Osteocyte (in vitro differentiated cells): ENCODE results near the gene MPHOSPH10. TPM values are rescaled to one million over a fixed set of nuclear protein-coding genes. Genes with fewer than 3 reads are reported as not detected.
"Not testable (repeated sequence)": the region's sequence is repeated elsewhere in the genome, so short reads cannot be mapped to it uniquely, and the experiment has no call there.

Experiments
- DNase-seq: peaks from one replicate; pipeline ENCODE4 v3.0.0; 2021; ENCODE audit warnings: mixed read lengths; ENCODE audit not compliant: unreplicated experiment; ENCODE audit errors: extremely low spot score
- H3K27ac Mint-ChIP-seq: one replicate; pipeline ENCODE4 v1.8.0; 2021; ENCODE audit warnings: mild to moderate bottlenecking, mixed read lengths; ENCODE audit not compliant: unreplicated experiment
- H3K27me3 Mint-ChIP-seq: one replicate; pipeline ENCODE4 v1.8.0; 2021; ENCODE audit warnings: mixed read lengths; ENCODE audit not compliant: unreplicated experiment
- H3K36me3 Mint-ChIP-seq: one replicate; pipeline ENCODE4 v1.8.0; 2021; ENCODE audit warnings: mixed read lengths; ENCODE audit not compliant: unreplicated experiment
- H3K4me1 Mint-ChIP-seq: one replicate; pipeline ENCODE4 v1.8.0; 2021; ENCODE audit warnings: mixed read lengths; ENCODE audit not compliant: unreplicated experiment
- H3K4me3 Mint-ChIP-seq: one replicate; pipeline ENCODE4 v1.8.0; 2021; ENCODE audit warnings: mild to moderate bottlenecking, moderate library complexity, mixed read lengths; ENCODE audit not compliant: unreplicated experiment
- H3K9me3 Mint-ChIP-seq: one replicate; pipeline ENCODE4 v1.8.0; 2021; ENCODE audit warnings: mixed read lengths; ENCODE audit not compliant: unreplicated experiment
- CTCF ChIP-seq: fragments of 200-600 bp; sonication (generic); IDR thresholded peaks from 2 replicates; pipeline ENCODE4 v1.5.0; 2021; ENCODE audit warnings: antibody characterized with exemption, mild to moderate bottlenecking, moderate library complexity
- total RNA-seq: library from RNA; stranded (reverse); gene quantifications from 2 replicates; pipeline ENCODE4 v1.2.1, GENCODE V29; 2021

MPHOSPH10 gene
- total RNA-seq, 1 donor from 2014 or later = 38.6 TPM

- Mint-ChIP-seq H3K4me3 (no peak overlapping the region), H3K27me3 (no peaks in the 10 kb centered on the region), H3K9me3 (no peaks in the 10 kb centered on the region), H3K4me1 (peaks cover 20% of the 10 kb centered on the region), H3K36me3 (peaks cover 6% of the 10 kb centered on the region), H3K27ac (no peak overlapping the region)
- no peak for DNase-seq
- TF ChIP-seq CTCF = no peak
These were observed 607 bp upstream of the MPHOSPH10 start for GRCh38 chr2:71129902-71130151.

GRCh38 chr2:71130905-71131244 lies 441 bp downstream of the MPHOSPH10 start:
- TF ChIP-seq CTCF = no peak
- DNase-seq = no peak
- H3K36me3 Mint-ChIP-seq = peaks cover 9% of the 10 kb centered on the region
- no peak overlapping the region for H3K4me3 Mint-ChIP-seq
- H3K9me3 Mint-ChIP-seq = no peaks in the 10 kb centered on the region
- no peaks in the 10 kb centered on the region for H3K27me3 Mint-ChIP-seq
- no peak overlapping the region for H3K27ac Mint-ChIP-seq
- peaks cover 18% of the 10 kb centered on the region for H3K4me1 Mint-ChIP-seq

GRCh38 chr2:71131387-71132166 lies 1.1 kb downstream of the MPHOSPH10 start:
- H3K27me3 Mint-ChIP-seq, H3K4me3 Mint-ChIP-seq, H3K27ac Mint-ChIP-seq, DNase-seq, H3K9me3 Mint-ChIP-seq: not testable (repeated sequence)
- H3K36me3 Mint-ChIP-seq = peaks cover 13% of the 10 kb centered on the region
- H3K4me1 Mint-ChIP-seq = peaks cover 17% of the 10 kb centered on the region

- Mint-ChIP-seq H3K27me3 (no peaks in the 10 kb centered on the region), H3K27ac (no peak overlapping the region)
- no peak for TF ChIP-seq CTCF
These were observed 3.2 kb downstream of the MPHOSPH10 start for GRCh38 chr2:71133603-71134002.

GRCh38 chr2:71136174-71136573 lies 5.7 kb downstream of the MPHOSPH10 start:
- Mint-ChIP-seq H3K27me3 (no peaks in the 10 kb centered on the region), H3K36me3 (peaks cover 41% of the 10 kb centered on the region), H3K4me1 (no peaks in the 10 kb centered on the region), H3K27ac (no peak overlapping the region), H3K4me3 (no peak overlapping the region), H3K9me3 (no peaks in the 10 kb centered on the region)
- DNase-seq = no peak
- TF ChIP-seq CTCF = no peak

More at GRCh38 chr2:71133603-71134002, 3.2 kb downstream of the MPHOSPH10 start:
- Mint-ChIP-seq H3K4me3 (no peak overlapping the region), H3K9me3 (no peaks in the 10 kb centered on the region), H3K4me1 (peaks cover 5% of the 10 kb centered on the region), H3K36me3 (peaks cover 27% of the 10 kb centered on the region)
- DNase-seq = no peak

GRCh38 chr2:71143782-71144181 lies 13.3 kb downstream of the MPHOSPH10 start:
- Mint-ChIP-seq H3K4me1 (no peaks in the 10 kb centered on the region), H3K36me3 (peaks cover 59% of the 10 kb centered on the region), H3K27ac (no peak overlapping the region), H3K4me3 (no peak overlapping the region), H3K9me3 (no peaks in the 10 kb centered on the region), H3K27me3 (no peaks in the 10 kb centered on the region)
- no peak for DNase-seq
- TF ChIP-seq CTCF = no peak
